GM21381 (cell line): ENCODE results near the gene FHIT.

Experiments
- ATAC-seq: cut with Tn5 transposase; IDR thresholded peaks from one replicate; pipeline ENCODE4 v1.9.1; 2021; ENCODE audit warnings: mild to moderate bottlenecking, moderate library complexity; ENCODE audit not compliant: unreplicated experiment

FHIT gene

DNA sequence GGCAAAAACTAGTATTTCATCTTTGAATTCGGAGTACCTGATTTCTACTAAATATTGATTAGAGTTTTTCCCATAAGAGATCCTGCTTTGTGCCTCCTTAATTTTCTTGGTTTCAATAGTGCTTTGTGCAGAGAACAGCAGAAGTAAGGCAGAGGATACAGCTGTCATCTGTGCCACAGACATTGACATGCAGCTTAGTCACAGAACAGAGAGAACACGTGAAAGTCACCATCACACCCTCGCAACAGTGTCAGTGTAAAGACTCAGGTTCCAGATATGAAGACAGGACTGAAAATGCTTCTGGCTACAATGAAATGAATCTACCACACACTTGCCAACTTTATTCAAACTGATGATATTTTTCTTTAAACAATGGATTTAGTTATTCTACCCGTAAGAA lies 1258.7 kb downstream of the FHIT start:
- ATAC-seq, result no peak

DNA sequence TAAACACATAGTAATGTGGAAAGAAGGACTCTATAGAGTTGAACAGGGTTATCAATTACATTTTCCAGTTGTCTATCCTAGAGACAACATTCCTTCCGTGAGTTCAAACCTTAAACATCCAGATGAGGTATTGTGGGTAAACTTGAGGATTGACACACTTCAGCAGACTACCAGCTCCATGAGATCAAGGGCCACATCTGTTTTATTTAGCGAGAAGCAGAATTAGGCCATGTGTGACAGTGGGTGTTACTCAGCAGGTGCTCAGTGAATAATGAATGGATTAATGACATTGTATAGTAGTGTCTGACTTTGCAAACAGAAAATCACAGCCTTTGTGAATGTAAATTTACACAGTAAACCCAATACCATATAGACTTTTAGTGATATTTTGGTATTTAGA lies 1260.3 kb downstream of the FHIT start:
- ATAC-seq, result no peak

DNA sequence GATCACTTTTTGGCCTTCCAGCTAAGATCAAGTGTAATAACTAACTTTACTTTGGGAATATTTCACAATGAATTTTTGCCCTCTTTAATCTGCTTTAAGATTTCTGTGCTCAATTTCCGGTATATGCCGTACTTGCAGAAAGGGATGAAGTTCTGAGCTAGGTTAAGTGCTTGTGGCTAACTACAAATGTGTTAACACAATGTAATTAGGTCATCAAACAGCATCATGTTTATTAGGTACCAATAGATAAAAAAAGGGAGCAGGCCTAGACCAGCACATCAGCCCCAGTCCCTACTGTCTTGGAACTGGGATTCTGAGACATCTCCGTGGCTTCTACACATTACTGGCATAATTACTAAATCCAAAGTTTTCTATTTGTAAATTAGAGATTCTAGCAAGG lies 1268.7 kb downstream of the FHIT start:
- no peak for ATAC-seq

DNA sequence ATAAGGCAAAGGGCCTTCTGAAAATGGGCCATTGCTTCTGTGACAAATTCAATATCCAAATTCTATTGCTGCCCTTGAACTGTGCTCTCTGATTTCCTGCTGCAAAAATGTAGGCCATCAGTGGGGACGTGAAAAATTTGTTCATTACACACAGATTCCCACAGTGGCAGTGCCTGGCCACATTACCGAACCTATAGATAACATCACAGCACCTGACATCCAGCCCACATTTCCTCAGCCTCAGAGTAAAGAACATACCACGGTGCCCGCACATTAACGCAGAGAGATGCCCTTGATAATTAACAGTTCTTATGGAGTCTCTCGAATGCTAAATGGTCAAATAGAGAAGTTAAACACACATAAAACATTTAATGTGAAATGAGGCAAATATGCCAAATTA lies 1269.9 kb downstream of the FHIT start:
- ATAC-seq, result no peak

DNA sequence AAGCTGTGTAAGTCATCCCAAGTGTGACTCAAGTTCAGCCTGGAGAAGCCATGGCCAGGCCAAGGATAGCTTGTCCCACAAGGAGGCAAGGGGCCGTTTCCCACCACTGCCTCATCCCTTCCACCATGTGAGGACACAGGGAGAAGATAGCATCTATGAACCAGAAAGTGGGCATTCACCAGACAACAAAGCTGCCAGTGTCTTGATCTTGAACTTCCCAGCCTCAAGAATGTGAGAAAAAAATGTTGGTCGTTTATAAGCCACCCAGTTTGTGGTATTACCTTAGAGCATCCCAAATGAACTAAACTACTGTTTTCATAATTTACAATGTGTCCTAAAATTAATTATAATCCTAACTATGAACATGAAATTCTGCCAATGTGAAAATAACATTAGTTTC lies 1270.7 kb downstream of the FHIT start:
- no peak for ATAC-seq

DNA sequence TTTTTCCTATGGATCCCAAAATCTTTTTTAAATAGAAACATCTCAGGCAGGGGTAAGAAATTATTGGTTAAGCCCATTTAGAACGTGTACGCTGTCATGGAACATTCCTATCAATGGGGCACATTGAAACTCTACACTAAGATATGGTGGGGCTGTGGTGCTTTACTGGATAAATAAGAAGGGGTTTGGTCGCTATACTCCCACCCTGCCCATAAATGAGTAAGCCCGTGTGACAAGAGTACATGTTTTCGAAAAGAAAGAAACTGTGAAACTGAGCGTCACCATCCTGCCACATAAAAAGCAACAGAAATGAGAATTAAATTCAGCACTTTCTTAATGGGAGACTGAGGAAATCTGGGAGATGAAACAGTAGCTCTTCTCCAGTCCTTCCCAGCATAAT lies 1271.7 kb downstream of the FHIT start:
- ATAC-seq, result no peak

DNA sequence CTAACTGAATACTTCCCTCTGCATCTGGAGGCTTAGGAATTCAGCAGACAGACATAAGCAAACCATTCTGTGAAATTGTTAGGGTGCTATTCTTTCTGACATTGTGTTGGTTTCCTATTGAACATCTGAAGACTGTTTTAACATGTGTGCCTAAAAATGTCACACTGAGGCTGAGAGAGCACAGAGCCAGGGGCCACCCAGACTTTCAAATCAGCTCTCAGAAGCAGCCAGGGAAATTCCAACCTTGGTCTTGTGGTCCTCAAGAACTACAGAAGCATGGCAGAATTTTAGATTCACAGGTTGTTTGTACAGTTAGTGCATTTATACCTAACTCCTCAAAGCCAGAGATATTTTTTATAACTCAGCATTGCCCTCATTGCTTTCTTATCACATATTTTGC lies 1272.3 kb downstream of the FHIT start:
- ATAC-seq, result peak; percentile 70

DNA sequence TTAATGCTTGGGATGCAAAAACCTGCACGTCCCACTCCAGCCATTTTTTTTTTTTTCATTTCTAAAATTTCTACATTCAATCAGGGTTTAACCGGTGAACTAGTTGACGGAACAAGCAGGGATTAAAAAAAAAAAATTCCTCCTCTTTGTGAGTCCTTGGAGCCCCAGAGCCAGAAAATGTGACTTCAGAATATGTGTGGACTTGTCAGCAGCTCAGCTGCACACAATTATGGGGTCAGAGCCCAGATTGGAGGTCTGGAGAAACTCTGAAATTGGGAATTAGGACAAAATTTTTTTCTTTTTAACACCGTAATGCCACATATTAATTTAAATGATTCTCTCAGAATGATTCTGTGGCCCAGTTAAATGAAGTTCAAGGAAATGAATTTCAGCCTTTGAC lies 1280.5 kb downstream of the FHIT start:
- no peak for ATAC-seq

DNA sequence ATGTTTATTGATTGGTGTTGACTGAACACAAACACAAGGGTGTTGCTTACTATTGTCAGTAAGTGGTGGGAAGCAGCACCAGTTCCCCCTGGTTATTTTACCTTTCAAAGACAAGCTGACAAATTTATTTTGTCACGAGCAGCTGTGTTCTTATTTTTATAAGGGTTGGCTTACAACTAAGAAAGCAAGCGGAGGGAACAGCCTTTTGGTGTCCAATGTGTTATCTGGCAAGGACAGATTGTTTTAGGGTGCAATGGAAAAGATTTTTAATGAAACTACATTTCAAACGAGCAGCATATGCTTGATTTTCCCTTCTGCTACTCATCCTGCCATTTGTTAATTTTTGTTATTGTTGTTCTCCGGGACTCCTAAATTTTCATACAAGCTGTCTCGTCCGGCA lies 1280.9 kb downstream of the FHIT start:
- no peak for ATAC-seq

DNA sequence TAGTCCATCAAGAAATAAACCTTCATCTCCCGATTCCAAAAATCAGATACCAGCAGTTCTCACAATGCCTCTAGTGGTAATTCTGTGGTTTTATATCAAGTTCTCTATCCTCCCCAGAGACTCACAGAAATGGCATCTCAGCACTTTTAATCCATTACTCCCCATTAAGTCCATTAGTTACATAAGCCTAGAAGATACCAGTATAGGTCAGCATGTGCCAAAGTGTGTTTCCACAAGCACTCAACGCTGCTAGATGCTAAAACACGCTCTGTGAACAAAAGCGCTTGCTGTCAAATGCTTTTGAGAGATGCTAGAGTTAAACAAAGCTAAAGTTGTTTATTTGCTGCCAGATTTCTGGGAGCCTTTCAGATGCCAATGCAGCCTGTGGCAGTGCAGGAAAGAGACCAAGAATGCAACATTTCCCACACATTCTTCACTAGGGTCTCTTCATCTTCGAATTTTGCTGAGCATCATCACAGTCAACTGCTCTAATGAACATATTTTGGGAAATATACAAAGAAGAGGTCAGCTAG lies 1282.7 kb downstream of the FHIT start:
- no peak for ATAC-seq

DNA sequence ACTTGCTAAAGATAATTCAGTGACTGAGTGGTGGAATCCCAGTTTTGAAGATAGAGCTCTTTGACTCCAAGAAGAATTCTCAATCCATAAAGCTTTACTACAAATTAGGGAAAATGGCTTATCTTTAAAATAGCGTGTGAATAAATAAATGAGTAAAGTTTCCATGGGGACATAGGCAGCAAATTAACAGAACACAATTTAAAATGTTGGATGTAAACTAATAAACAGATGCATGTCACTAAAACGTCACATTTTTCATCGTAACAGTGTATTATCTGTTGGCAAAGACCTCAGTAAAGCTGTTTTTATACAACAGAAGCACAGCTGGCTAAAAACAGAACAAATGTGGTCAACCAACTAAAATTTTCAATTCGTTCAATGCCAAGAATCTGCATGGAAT lies 1287.6 kb downstream of the FHIT start:
- ATAC-seq, result no peak

DNA sequence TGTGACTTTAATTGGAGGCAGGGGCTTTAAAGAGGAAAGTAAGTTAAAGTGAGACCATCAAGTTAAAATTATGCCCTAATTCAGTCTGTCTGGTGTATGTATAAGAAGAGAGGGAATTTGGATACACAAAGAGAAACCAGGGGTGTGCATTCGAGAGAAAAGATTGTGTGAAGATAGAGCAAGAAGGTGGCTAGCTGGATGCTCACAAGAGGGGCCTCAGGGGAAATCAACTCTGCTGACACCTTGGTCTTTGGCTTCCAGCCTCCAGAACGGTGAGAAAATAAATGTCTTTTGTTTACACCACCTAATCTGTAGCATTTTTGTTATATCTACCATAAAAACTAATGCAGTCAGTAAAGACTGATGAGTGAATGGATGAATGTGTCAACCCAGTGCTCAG lies 1294.1 kb downstream of the FHIT start:
- no peak for ATAC-seq

DNA sequence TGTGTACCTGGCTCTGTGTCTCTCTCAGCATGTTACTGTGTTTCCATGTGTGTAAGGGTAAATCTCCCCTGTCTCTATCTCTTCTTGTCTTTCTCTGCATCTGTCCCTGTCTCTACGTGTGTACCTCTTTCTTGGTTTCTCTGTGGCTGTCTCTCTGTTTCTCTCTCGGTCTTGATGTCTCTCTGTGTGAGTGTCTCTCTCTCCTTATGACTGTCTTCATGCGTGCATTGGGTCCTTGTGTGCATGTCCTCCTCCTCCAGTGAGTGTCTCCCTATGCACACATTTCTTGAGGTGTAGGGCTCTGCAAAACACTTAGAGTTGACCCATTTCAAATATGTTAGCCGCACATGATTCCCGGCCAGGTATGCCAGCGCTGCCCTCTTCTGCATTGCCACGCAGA lies 1298.1 kb downstream of the FHIT start:
- no peak for ATAC-seq

DNA sequence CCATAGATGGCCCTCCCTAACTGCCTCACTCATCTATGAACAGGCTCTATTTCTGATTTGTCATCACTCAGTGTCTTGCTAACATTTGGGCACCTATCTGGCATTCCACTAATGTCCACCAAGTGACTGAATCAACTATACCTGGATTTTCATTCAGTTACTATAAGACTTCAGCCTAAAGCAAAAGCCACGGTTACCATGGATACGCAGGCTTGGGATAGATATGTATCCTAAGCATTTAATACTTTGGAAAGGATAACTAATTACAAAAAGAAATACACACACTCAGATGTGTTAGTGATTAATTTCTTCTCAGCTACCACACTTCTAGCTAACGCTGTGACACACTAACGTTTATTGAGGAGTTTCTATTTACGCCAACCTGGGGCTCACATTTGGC lies 1301.9 kb downstream of the FHIT start:
- no peak for ATAC-seq

DNA sequence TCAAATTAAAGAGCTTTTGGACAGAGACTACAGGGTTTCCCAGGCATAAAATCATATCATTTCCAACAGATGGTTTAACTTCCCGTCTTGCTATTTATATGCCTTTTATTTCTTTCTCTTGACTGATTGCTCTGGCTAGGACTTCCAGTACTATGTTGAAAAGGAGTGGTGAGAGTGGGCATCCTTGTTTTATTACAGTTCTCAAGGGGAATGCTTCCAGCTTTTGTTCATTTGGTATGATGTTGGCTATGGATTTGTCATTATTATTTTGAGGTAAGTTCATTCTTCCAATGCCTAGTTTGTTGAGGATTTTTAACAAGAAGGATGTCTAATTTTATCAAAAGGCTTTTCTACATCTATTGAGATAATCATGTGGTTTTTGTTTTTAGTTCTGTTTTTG lies 1304.9 kb downstream of the FHIT start:
- no peak for ATAC-seq

DNA sequence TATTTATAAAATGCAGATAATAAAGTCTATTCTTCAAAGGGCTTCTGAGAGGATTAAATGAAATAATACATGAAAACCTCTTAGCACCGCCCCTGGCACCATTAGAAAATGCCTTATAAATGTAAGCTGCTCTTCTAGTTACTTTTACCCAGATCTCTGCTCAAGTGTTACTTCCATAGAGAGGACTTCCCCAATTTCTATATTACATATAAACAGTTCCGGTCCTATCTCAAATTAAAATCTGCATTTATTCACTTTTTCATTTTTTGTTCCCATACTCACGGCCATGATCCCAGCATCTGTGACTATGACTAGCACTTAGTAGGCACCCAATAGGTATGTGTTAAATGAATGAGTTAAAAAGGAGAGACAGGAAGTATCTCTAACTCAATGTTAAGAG lies 1310.5 kb downstream of the FHIT start:
- ATAC-seq, result no peak

DNA sequence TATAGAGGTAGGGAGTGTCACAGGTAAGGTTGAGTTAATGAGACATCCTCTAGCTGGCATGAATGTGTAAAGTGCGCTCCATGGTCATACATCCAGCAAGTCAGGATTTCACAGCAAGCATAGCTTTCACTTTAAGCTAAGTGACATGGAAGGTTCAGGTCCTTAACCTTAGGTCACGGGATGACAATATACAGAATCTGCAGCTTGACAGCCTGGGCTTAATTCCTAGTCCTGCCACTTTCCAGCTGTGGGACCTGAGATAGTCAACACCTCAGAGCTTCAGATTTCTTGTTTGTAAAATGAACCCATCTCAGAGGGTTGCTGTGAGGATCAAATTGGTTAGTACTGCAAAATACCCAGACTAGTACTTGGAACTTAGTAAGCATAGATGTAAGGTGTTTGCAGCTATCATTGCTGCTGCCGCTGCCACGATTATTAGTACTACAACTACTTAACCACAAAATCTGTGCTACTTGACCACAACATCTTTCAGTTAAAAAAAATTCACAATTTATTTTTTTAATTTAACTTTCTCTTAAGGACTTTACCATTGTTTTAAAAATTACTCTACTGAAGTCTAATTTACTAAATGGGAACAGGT lies 1311.3 kb downstream of the FHIT start:
- ATAC-seq, result no peak

DNA sequence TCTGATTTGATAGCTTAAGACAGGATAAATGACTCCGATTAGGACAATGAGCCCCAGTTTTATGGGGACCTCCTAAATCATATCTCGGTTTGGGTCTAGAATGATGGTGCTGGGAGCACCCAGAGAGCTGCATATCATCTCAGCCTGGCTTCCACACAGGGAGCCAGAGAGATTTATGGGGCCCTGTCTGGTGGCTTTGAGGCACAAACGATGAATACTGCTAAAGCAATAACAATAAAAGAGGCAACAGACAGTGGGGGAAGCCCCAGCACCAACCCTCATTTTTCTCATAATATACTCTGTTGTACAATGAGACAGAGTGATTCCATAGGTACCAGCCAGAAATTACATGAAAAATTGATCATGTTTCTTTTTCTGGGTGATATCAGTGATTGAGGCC lies 1312.4 kb downstream of the FHIT start:
- no peak for ATAC-seq

DNA sequence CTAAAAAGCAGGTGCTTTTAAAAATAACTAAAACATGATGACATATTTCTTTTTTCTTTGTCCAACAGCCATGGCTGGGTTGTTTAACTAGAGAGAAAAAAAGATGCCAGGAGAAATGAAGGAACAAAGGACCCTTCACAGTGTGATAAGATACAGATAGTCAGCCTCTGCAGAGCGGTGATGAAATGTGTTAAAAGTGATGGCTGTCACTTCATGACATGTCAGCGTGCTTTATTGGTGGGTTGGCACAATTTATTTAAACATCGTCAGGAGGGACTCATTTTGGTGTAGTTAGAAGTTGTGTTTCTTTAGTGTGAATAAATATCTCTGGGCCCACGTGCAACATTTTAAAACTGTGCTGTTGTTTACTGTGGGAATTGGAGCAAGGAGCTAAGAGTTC lies 1314.1 kb downstream of the FHIT start:
- no peak for ATAC-seq

DNA sequence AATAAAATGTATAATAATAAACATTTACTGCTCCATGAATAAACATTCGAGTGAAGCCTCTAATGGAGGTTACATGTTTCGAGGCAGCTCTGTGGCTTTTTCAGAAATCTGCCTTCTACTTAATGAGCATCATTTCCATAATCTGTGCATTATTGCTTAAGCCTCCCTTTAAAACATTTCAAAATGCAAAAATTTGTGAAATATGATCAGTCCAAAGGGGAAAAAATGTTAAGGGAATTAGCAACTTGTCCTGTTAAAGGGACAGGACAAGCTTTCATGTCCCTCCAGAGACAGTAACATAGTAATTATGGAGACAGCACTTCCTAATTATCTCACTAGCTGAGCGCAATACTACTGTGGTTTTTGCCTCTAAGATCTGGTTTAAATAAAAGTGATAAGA lies 1314.8 kb downstream of the FHIT start:
- no peak for ATAC-seq

DNA sequence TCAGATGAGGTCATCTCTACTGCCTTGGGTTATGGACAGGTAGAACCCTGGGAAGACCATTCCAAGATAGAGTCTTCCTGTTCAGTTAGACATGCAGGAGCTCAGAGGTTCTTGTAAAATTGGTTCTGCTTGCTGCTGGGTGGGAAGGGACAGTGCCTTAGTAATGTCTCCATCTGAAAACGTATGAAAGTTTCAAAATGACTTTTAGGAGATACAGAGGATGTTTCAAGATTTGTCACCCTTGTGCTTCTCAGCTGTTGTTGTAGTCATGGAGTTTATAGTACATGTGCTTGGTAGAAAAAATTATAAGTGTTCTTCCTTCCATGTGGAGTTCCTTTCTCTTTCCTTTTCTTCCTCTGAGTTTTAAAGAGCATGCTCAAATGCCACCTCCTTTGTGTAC lies 1316.2 kb downstream of the FHIT start:
- peak; percentile 99 for ATAC-seq

DNA sequence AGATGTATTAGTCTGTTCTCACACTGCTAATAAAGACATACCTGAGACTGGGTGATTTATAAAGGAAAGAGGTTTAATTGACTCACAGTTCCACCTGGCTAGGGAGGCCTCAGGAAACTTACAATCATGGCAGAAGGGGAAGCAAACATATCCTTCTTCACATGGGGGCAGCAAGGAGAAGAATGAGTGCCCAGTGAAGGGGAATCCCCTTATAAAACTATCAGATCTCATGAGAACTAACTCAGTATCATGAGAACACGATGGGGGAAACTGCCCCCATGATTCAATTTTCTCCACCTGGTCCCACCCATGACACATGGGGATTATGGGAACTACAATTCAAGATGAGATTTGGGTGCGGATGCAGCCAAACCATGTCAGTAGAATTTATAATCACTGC lies 1316.7 kb downstream of the FHIT start:
- ATAC-seq, result peak; percentile 14

DNA sequence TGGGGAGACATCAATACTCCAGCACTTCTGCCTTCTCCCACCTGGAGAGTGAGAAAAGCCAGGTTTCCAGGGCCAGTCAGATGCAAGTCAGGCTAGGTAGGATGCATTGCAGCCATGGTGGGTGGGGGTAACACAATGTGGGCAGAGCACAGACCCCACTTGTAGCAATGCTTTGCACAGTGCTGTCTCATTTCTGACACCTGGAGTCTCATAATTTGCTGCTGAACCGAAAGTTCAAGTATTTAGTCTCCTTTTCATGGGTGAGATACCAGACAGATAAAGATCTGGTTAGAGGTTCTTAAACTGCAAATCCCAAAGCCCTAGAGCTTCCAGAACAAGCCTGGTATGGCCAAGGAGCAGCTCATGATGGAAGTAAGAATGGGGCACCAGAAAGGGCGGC lies 1321.1 kb downstream of the FHIT start:
- no peak for ATAC-seq
